T-helper 22 cell (primary cell): ENCODE results near the gene MXRA8.
"Not testable (repeated sequence)": the region's sequence is repeated elsewhere in the genome, so short reads cannot be mapped to it uniquely, and the experiment has no call there.

Source experiments
- DNase-seq: peaks from one replicate; pipeline ENCODE4 v3.0.0-alpha.2; 2020; ENCODE audit warnings: low read depth

MXRA8 gene, protein sequence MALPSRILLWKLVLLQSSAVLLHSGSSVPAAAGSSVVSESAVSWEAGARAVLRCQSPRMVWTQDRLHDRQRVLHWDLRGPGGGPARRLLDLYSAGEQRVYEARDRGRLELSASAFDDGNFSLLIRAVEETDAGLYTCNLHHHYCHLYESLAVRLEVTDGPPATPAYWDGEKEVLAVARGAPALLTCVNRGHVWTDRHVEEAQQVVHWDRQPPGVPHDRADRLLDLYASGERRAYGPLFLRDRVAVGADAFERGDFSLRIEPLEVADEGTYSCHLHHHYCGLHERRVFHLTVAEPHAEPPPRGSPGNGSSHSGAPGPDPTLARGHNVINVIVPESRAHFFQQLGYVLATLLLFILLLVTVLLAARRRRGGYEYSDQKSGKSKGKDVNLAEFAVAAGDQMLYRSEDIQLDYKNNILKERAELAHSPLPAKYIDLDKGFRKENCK

DNA sequence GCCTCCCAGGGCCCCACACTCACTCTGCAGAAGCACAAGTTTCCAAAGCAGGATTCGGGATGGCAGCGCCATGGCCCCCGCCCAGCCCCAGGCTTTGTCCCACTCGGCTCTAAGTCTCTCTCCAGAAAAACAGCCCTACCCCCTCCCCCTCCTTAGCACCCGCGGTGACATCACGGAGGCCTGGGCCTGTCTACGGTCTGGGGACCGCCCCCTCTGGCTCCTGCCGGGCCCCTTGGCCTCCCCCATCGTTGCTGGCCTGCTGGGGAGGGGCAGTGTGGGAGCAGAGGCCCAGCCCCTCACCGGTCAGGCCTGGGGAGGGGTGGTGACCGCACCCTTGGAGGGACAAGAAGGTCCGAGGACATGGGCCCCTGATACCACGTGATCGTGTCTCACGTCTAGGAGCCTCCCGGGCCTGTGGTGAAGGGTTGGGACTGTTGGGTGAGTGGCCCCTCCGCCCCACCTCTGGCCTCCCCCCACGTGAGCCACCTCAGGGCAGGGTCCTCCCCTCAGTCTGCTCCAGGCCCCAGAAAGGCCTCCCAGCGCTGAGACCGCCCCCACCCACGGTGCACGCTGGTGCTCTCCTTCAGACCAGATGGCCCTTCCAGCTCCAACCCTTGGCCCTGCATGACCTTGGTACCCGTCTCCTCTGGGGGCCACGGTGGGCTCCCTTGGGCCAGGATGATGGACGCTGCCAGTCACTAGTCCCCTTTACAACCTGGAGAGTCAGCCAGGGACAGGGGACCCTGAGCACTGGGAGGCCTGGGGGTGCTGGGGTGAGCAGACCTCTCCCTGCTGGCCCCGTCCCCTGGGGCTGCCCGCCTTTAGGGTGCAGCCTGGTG, at the start of gene MXRA8:
MXRA8 (minus strand) TSS at position 123 of the 839 bp plus-strand sequence; CDS start at position 72, 51 bp downstream.
- DNase-seq: no peak

DNA sequence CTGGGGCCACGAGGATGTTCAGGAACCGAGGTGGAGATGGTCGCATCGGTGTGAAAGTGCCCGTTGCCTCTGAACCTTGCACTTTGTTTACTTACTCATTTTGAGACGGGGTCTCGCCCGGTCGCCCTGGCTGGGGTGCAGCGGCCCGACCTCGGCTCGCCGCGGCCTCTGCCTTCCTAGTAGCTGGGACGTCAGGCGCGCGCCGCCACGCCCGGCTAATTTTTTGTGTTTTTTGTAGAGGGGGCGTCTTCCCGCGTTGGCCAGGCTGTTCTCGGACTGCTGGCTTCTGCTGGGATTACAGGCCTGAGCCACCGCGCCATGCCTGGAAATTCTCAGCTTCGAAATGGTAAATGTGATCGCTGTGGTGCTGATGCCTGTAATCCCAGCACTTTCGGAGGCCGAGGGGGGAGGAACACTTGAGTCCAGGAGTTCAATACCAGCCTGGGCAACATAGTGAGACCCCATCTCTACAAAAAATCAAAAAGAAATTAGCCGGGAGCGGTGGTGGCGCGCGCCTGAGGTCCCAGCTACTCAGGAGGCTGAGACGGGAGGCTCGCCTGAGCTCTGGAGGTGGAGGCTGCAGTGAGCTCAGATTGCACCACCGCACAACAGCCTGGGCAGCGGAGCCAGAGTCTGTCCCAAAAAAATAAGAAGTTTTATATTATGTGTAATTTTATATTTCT, 49.4 kb upstream of the MXRA8 start:
- no peak for DNase-seq

DNA sequence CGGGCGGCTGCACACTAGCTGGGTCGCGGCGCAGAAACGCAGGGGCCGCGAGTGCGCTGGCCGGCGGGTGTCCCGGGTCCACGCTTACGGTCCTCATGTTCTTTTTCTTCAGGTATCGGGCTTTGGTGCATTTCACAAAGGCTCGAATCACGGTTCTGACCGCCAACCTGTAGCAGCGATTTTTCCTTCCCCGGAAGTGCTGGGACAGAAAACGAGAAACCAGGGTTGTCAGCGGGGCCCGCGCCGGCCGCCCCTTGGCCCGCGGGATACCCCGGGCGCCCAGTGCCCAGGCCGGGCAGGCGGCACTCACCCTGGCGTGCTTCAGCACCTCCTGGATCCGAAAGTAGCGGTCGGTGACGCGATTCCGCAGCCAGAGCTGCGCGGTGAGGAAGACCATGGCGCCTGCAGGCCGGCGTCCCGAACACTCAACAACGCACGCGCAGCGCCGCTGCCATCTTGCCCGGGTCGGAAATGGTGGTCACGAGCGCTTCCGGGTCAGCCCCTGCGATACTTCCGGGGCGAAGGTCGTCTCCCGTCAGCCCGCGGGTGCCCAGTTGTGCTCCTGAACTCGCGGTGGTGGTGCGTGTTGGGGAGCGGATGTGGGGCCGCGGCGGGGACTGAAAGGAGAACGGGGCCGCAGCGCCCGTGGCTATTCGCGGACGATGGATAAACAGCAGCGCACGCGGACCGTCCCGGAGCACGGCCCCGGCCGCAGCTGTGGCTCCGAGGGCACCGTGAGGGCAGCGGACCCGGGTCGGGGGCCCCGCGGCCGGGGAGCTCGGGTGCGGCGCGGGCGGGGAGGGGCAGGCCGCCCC, 48.7 kb upstream of the MXRA8 start, which contains the start of gene MRPL20:
MRPL20 (minus strand) TSS at position 473 of the 815 bp plus-strand sequence; CDS start at position 397, 76 bp downstream.
- DNase-seq: peak; percentile 95

DNA sequence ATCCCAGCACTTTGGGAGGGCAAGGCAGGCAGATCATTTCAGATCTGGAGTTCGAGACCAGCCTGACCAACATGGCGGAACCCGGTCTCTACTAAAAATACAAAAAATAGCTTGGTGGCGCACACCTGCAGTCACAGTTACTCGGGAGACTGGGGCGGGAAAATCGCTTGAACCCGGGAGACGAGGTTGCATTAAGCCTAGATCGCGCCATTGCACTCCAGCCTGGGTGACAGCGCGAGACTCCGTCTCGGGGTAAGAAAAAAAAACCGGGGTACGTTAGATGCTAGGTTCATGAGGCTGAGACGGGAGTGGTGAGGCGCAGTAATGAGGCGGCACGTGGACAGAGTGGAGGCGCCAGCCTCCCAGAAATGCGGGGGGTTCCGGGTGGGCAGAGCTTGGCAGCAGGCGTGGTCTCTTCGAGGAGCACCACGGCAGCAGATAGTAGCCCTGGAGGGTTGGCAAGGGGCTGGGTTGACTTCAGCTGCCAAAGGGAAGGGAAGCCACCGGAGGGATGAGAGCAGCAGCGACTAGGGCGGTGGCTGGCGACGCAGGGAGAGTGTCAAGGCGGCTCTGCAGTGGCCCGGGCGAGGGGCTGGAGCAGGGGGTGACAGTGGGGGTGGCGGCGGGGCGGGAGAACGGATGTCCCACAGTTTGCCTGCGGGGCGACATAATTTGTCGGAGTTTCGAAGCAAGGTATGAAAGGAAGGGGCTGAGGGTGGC, 47.9 kb upstream of the MXRA8 start:
- no peak for DNase-seq

DNA sequence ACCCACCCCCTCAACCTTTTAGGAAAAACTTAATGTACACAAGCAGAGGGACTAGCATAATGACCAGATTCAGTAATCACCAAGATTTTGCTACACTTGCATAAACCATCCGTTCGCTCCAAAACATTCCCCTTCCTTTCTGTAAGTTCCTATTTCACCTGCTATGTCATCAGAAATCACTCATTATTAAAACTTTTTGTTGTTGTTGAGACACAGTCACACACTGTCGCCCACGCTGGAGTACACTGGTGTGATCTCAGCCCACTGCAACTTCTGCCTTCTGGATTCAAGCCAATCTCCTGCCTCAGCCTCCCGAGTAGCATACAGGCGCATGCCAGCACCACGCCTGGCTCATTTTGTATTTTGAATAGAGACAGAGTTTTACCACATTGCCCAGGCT, 45.3 kb upstream of the MXRA8 start:
- DNase-seq: no peak

DNA sequence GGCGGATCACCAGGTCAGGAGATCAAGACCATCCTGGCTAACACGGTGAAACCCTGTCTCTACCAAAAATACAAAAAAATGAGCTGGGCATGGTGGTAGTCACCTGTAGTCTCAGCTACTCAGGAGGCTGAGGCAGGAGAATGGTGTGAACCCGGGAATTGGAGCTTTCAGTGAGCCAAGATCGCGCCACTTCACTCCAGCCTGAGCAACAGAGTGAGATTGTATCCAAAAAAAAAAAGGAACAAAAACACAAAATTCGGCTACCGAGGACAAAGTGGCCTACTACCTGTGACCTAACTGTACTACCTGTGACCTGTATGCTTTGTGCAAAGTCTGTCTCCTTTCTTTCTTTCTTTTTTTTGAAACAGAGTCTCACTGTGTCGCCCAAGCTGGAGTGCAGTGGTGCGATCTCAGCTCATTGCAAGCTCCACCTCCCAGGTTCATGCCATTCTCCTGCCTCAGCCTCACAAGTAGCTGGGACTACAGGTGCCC, 44.6 kb upstream of the MXRA8 start:
- not testable (repeated sequence) for DNase-seq

DNA sequence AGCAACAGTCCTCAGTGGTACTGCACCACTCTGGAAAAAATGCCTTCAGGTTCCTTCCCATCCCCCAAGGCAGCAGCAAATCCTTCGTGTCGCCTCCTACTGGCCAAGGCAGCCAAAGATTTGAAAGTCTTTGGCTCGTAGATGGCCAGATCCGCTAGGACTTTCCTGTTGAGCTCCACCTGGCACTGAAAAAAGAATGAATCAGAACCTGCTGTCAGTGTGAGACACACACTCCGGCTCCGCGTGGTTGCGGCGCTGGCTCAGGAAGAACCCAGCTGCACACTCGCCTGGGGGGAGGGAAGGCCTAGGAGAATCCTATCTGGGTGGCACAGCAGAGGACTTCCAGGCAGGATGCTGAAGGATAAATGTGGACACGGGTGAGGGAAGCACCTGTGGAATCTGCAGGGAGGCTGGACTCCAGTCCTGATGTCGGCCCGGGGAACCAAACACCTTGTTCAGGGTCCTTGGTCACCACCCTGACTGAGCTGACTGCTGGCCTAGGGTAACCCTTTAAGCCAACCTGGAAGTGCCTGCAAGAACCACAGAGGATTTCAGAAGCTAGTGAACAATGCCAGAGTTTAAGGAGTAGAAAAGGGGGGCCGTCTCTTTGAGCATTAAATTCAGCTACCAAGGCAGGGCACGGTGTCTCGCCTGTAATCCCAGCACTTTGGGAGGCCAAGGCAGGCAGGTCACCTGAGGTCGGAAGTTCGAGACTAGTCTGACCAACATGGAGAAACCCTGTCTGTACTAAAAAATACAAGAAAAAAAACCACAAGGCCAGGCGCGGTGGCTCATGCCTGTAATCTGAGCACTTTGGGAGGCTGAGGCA, 43.9 kb upstream of the MXRA8 start:
- DNase-seq: no peak

DNA sequence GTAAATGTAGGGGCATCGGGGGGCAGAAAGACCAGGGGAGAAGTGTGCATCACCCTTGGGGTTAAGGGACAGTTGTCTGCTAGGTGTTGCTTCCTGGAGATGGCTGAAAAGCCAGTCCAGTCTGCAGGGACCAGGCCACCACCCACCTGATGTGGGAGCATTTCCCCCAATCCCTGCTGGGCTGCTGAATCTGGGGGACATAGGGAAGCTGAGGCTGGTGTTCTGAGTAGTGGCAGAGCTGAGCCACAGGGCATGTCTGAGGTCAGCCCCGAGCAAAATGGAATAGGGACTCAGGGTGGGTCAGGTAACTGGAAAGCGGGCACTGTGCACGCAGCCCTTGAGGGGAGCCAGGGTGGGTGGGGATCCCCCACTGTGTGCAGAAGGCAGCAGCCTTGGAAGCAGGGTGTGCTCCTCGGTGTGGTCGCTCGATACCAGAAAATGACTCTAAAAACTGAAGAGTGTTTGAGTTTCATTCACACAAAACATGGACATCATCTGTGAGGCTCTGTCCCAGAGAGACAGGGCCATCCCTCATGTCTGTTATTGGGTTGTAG, 43.2 kb upstream of the MXRA8 start:
- no peak for DNase-seq

DNA sequence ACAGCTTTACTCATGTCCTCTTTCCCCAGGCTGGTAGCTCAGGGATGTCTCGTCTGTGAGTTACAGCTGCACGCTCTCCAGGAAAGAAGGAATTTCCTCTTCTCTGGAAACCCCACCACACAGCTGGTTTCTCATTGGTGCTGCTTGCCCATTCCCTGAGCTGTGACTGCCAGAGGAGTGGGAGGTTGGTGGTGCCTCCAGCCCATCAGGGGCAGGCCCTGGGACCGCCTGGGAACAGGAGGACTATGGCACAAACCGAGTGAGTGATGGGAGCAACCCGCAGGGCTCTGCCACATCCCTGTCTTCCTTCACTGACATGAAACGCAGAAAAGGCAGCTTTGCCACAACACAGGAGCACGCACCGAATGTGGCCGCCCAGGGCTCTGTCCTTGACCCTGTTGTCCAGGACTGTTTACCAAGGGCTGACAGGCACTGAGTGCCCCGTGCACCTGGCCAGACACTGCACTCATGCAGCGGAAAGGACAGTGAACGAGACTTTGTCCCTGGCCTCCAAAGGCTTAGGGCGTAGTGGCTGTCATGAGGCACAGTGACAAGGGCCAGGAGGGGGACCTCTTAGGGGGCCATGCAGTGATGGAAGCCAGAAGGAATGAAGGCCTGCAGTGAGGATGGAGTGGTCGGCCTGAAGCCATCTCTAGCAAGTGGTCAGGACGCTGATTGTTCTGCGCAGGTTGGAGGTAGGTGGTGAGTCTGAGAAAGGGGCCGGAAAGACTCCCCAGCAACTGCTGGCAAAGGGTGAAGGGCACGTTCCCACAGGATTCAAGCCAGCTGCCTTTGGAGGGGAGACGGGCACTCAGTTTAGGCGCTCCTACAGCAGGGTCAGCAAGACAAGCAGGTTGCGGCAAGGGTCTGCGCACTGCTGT, 42.5 kb upstream of the MXRA8 start:
- no peak for DNase-seq

DNA sequence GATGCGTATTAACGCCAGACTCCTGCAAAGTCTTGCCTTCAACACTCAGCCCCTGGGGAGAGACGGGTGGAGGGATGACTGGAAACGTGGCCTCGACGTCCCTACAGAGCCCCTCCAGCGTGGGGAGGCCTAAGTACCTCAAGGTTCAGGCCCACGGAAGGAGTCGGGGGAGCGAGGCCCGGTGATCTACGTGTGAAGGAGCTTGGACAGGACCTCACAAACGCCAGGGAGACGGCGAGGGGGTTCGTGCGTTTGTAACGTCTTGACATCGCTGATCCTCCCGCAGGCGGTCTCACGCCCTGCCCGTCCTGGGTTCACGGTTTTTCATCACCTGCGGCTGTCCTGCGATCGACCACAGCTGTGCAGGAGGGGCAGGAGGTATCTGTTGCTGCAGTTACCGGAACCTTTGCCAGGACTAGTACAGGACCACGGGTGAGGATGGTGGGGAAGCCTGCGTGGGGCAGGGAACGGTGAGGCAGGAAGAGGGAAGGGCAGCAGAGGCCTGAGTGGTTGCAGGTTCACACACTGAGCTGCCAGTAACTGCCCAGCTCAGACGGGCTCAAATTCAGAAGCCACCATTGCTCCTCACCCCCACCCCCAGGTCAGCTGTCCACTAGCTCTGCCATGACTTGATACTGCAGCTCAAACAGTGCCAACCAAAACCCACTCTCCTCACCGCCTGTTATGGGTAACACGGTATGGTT, 41.7 kb upstream of the MXRA8 start:
- DNase-seq: no peak

DNA sequence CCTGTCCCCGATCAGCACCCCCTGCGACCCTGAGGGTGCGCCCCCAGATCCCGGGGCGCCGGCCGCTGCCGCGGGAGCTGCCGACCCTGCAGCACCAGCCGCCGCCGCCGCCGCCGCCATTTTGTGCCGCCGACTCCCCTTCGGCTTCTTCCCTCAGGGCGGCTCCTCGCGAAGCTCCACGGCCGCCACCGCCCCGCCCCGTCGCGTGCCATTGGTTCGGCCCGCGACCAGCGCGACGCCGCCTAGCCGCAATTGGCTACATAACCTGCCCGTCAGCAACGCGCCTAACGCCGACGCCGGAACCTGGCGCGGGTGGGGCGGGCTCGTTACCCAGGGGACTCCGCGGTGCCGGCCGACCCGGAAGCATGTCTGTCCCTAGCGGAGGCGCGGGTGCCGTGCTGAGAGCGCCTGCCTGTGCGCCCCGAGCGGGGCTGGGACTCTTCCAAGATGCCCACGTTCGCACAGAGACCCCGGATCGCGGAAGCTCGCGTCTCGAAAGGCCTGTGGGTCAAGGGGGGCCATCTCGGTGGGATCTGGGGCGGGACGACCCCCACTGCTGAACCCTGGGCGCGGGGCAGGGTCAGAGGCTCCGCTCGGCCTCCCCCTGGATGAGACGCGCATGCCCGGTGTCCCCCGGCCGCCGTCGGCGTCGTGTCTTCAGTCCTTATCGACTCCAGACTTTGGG, 41.0 kb upstream of the MXRA8 start, which contains the start of gene CCNL2:
CCNL2 (minus strand) TSS at position 149 of the 685 bp plus-strand sequence; CDS start at position 120, 29 bp downstream.
- peak; percentile 98 for DNase-seq

DNA sequence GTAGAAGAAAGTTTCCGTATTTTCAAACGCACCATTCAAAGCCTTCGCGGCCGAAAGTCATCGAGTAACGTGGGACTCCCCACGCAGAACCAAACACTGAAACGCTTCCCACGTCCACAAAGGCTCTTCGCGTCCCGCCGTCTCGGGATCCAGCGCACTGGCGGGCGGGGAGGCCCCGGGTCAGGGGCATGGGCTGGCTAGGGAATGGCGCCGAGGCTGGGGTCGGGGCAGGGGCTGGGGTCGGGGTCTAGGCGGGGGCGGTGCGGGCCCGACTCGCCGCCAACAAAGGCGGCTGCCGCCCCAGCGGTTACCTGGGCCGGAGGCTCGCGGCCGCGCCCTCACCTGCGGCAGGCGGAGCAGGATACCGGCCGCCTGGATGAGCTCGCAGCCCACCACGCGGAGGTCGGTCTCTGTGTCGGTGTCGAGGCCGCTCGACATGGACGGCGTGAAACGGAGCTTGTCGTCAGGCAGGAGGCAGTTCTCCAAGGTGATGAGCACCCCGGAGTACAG, 40.4 kb upstream of the MXRA8 start:
- no peak for DNase-seq

DNA sequence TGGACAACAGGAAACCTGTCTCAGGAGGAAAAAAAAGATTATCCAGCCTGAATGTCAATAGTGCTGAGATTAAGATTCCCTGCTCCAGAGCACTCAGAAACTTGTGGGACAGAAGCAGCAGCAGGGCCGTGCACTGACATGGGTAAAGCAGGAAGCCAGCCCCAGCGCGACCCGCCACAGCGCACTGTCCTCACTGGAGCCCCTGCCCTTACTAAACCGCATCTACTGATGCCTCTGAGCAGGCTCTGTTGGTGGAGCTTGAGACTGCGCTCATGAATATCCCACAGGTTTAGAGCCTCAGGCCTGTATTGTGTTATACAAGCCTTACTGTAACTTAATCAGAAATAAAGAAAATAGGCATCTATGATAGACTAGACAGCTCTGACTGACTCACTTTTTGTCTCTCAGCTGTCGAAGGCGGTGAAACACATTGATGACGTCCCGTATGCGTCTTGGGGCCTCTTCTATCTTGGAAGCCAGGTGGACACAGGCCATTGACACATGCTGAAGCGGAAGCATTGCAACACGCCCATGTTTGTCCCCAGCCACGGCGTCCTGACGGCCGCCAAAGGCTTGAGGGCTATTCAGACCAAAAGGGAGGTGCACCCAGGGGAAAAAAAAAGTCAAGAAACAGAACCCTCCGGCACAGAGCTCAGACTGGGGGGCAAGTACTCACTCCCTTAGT, 39.6 kb upstream of the MXRA8 start:
- no peak for DNase-seq

DNA sequence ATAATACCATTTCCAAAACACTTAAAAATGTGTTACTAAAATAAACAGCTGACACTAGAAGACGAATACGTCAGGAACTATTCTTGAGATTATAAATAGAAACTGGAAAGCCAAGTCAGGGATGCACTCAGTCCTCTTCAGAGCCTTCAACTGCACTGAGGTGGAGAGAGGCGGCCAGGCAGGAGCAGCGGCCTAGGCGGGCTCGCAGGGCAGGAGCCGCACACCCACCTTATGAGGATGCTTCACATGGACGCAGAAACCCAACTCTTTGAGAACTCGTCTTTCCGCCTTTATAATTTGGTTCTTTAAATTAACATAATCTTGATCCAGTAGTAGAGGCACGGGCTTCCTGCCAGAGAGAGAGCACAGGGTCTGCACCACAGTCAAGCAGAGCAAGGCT, 36.8 kb upstream of the MXRA8 start:
- no peak for DNase-seq

DNA sequence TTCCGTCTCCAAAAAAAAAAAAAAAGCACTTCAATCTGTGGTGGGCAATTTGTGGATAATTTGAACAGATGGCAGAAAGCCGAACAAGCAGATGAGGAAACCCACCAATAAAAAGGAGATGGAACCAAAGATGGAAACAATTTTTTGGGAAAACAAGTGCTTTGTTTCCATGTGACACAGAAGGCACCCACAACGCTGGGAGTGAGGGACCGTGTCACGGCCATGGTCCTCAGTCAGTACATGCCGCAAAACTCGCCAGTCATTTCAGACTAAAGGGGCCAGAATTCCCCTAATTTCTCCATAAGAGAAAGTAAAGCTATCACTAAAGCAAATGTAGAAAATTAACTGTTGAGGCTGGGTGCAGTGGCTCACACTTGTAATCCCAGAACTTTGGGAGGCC, 35.8 kb upstream of the MXRA8 start:
- DNase-seq: no peak

DNA sequence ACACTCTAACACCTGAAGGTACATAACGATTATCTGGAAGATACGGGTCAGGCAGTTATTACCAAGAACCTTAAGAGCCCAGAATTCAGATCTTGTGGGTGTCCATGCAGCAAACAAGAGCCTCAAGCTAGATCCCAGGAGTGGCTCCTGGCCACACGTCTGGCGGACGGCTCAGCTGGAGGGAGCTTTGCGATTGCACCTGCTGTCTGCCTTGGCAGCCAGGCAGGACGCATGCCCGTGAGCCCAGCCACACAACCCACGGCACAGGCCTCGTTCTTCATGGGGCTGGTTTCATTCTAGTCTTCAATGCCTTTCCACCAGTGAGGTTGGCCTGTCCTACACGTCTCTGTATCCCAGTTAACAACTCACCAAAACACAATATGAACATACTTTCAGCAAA, 35.1 kb upstream of the MXRA8 start:
- DNase-seq: no peak
